GM12865 (cell line): ENCODE data around the gene RPL31.

ENCODE experiments used
- DNase-seq: peaks from one replicate; pipeline ENCODE4 v3.0.0; 2010; ENCODE audit warnings: low read depth
- H3K4me3 ChIP-seq: 2 replicates; pipeline ENCODE4 v1.5.1; 2011; ENCODE audit warnings: mild to moderate bottlenecking, low read depth, low read length, control low read depth
- CTCF ChIP-seq: IDR thresholded peaks from 2 replicates; pipeline ENCODE4 v1.5.1; 2011; ENCODE audit warnings: low read length, control low read depth, low read depth, inconsistent platforms; ENCODE audit not compliant: insufficient read depth; ENCODE audit errors: missing control alignments

RPL31 gene

DNA sequence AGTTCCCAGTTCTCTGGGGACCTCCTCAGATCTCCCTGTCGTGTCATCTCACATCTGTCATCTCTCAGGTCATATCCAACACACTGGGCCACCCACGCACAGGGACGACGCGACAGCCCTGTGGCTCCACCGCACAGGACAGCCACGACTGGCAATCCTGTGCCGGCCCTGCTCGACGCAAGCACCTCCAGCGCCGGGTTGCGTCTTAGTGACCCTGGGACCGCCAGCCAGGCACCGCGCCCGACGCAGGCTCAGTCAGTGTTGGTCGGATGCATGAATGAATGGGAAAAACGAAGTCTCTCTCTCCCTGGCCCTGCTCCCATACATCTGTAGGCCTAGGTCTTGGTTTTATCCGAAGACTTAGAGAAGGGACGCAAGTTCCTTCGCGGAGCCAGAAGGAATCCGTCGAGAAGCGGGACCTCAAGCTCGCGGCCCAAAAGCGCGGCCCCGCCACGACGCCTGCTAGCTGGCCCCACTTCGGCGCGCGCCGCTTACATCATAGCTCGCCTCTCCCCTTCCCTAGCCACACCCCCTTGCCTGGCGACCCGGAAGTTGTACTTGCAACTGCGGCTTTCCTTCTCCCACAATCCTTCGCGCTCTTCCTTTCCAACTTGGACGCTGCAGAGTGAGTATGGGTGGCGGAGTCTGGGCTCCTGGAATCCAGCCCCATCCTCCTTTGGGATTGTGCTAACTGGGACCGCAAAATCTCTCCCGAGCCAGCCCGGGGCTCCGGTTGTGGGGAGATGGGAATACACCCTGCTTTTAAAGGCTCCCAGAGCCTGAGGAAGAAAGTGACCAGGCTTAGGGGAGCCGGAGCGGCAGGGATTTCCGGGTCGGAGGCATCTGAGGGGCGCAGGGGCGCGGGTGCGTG is at the start of gene RPL31:
Gene RPL31, plus strand, starts transcription at position 599 of the 871 bp plus-strand sequence. CDS start 413 bp downstream, outside the sequence.
- TF ChIP-seq CTCF, result no peak
- peak; percentile 98 for DNase-seq
- peak within 1 kb of the TSS; percentile 78 for H3K4me3 ChIP-seq

- TF ChIP-seq CTCF, result no peak
- no peak for DNase-seq
- no peak overlapping the region for H3K4me3 ChIP-seq
Measured at GRCh38 chr2:100952512-100952911, 49.6 kb upstream of the RPL31 start.

DNA sequence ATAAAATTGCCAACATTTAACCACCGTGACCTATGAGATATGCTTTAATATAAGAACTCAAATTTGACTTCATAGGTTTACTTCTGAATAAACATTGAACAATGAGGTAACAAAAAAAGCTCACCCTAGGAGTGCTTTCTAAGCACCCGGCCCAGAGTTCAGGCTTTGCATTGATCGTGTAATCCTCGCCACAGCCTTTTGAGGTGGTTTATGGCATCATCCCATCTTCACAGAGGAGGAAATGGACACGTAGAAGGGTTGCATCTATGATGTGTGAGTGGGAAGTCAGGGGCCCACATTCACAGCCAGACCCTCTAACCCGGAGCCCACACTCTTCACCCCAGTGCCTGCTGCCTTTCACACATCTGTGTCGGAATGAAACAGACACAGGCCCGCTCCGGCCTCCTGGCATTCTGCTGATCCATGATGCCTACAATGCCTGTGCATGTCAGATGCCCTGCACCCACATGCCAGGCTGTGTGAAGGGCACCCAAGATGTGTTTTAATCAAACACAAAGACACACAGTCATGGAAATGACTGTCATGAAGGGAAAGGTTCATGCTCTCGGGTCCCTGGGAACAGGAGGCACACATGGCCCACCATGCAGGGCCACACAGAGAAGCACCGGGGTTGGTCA is 48.6 kb upstream of the RPL31 start:
- no peak for TF ChIP-seq CTCF
- no peak for DNase-seq

GRCh38 chr2:100954044-100954420 is 48.1 kb upstream of the RPL31 start:
- no peak overlapping the region for H3K4me3 ChIP-seq
- no peak for DNase-seq
- TF ChIP-seq CTCF, result no peak

More for the DNA sequence above, 48.6 kb upstream of the RPL31 start:
- no peak overlapping the region for H3K4me3 ChIP-seq

GRCh38 chr2:100955226-100955625 is 46.9 kb upstream of the RPL31 start:
- no peak for DNase-seq
- TF ChIP-seq CTCF, result no peak
- H3K4me3 ChIP-seq, result no peak overlapping the region

GRCh38 chr2:100956081-100956480 is 46.0 kb upstream of the RPL31 start:
- TF ChIP-seq CTCF, result no peak
- no peak overlapping the region for H3K4me3 ChIP-seq
- DNase-seq, result no peak
